SU-DHL-6 (cell line): Measurements from ENCODE around the gene KIAA1958.

ENCODE experiments used
- H2AFZ ChIP-seq: fragments of 200-600 bp; sonication (generic); 2 replicates; pipeline ENCODE4 v1.6.1; 2014; ENCODE audit warnings: low read depth, mild to moderate bottlenecking, moderate library complexity, mixed read lengths, antibody characterized with exemption, low read length; ENCODE audit not compliant: severe bottlenecking
- H3F3A ChIP-seq: fragments of 200-600 bp; shearing (Covaris generic); 2 replicates; pipeline ENCODE4 v1.6.0; 2016; ENCODE audit warnings: antibody characterized with exemption, mild to moderate bottlenecking; ENCODE audit not compliant: insufficient read depth
- H3K27ac ChIP-seq: fragments of 200-600 bp; sonication (generic); 2 replicates; pipeline ENCODE4 v1.5.1; 2016; ENCODE audit warnings: low read depth, mild to moderate bottlenecking, low read length, moderate library complexity, mixed read lengths
- H3K27me3 ChIP-seq: fragments of 200-600 bp; sonication (generic), shearing (Covaris generic); 2 replicates; pipeline ENCODE4 v1.6.0; 2014; ENCODE audit warnings: mild to moderate bottlenecking, low read length
- H3K36me3 ChIP-seq: fragments of 200-600 bp; sonication (generic); 2 replicates; pipeline ENCODE4 v1.6.1; 2014; ENCODE audit warnings: mild to moderate bottlenecking, low read length, mixed read lengths
- H3K4me2 ChIP-seq: fragments of 300-600, 200-600 bp; shearing (Covaris generic), sonication (generic); 2 replicates; pipeline ENCODE4 v1.6.0; 2014; ENCODE audit warnings: low read length, low read depth, mild to moderate bottlenecking; ENCODE audit not compliant: poor library complexity, severe bottlenecking
- H3K4me3 ChIP-seq: fragments of 200-600 bp; sonication (generic); 2 replicates; pipeline ENCODE4 v1.5.1; 2014; ENCODE audit warnings: antibody characterized with exemption, low read length, mild to moderate bottlenecking, mixed read lengths; ENCODE audit not compliant: insufficient read depth, poor library complexity, severe bottlenecking
- H3K79me2 ChIP-seq: fragments of 200-600 bp; sonication (generic); 2 replicates; pipeline ENCODE4 v1.6.1; 2014; ENCODE audit warnings: mild to moderate bottlenecking, low read length, moderate library complexity; ENCODE audit not compliant: insufficient read depth
- H3K9ac ChIP-seq: fragments of 200-600 bp; sonication (generic); 2 replicates; pipeline ENCODE4 v1.7.0; 2014; ENCODE audit warnings: mild to moderate bottlenecking, low read length
- H3K9me2 ChIP-seq: fragments of 200-600 bp; sonication (generic); replicated peaks from 2 replicates; pipeline ENCODE4 v1.6.1; 2014; ENCODE audit warnings: low read length; ENCODE audit not compliant: insufficient read depth
- H3K9me3 ChIP-seq: fragments of 200-600 bp; sonication (generic); 2 replicates; pipeline ENCODE4 v1.6.1; 2014; ENCODE audit warnings: low read length, mixed read lengths; ENCODE audit not compliant: insufficient read depth
- H4K20me1 ChIP-seq: fragments of 200-600 bp; sonication (generic); 2 replicates; pipeline ENCODE4 v1.6.1; 2014; ENCODE audit warnings: low read depth, mild to moderate bottlenecking, antibody characterized with exemption, low read length, moderate library complexity, mixed read lengths
- EZH2phosphoT487 ChIP-seq: fragments of 200-600 bp; sonication (generic), shearing (Covaris generic); conservative IDR thresholded peaks from 2 replicates; pipeline ENCODE4 v1.6.1; 2018; ENCODE audit warnings: mild to moderate bottlenecking, antibody characterized with exemption, low read length, moderate library complexity, mixed read lengths
- TF ChIP-seq, protein P1 (sequence below): fragments of 200-600 bp; sonication (generic); IDR thresholded peaks from one replicate; pipeline ENCODE4 v1.5.1; 2017; ENCODE audit warnings: antibody characterized with exemption, mild to moderate bottlenecking, low read length, moderate library complexity; ENCODE audit not compliant: insufficient read depth, poor library complexity, severe bottlenecking

KIAA1958 gene, protein sequence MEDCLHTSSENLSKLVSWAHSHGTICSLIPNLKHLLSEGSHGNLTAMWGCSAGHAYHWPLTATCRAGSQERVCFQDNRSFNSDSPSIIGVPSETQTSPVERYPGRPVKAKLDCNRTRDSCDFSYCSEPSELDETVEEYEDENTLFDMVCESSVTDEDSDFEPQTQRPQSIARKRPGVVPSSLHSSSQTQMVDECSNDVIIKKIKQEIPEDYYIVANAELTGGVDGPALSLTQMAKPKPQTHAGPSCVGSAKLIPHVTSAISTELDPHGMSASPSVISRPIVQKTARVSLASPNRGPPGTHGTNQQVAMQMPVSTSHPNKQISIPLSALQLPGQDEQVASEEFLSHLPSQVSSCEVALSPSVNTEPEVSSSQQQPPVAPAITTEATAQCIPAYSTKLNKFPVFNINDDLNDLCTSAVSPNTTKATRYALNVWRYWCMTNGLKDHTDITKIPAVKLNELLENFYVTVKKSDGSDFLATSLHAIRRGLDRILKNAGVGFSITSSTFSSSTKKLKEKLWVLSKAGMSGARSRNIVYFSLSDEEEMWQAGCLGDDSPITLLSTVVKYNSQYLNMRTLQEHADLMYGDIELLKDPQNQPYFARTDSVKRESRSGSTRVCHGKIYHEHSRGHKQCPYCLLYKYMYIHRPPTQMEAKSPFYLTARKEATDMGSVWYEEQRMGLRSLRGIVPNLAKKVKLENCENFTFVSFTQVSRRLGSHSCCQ

DNA sequence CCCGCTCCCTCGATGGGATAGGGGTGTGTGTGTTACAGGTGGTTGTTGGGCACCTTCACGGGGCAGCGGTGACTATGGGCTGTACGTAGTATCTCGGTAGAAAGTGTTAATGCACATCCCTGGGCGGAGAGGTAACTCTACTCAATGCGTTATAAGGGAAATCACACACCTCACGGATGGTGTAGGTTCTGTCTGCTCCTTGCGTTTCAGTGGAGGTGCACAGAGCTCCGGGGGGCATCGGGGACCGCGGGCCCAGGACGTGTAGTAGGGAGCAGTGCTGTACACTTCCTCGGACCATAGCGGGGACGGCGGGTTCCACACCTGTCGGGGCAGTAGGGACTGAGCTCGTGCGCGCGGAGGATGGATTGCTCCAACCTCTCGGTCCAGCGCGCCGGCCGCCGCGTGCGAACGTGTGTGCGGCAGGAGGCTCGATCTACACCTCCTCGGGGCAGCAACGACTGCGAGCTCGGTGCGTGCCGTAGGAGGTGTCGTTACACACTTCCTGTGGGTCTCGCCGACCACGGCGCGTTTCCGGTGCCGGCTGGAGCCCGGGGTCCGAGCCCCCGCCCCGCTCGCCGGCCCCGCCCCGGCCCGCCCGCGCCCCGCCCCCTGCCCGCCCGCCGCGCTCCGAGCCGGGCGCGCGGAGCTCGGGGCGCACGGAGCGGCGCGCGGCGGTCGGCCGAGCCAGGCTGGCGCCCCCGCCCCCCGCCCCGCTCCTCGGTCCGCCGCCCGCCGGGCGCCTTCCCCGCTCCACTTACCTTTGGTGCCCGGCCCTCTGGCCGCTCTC, at the start of gene KIAA1958:
KIAA1958 (plus strand) TSS at position 607 of the 787 bp plus-strand sequence. CDS start 87,254 bp downstream, outside the sequence.
- Histone ChIP-seq H3K79me2 (peaks cover 43% of the 10 kb centered on the region), H3K27ac (peak within 1 kb of the TSS; percentile 67), H2AFZ (peak within 1 kb of the TSS; percentile 96)

DNA sequence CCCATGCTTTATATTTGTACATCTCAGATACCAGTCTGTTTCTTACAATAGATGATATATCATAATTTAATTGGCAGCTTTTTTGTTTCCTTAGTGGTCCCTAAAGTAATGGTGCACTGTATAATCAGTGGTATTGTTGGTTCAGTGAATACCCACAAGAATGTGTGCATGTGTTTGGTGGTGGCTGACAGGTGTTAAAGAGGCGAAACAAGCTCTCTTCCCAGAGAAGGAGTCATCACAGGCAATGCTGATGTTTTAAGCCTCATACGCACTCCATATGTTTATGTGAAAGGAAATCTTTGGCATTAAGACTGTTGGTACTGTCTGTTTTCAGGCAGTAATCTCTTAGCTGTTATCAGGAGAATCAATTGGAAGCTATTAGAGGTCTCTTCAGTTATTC, 49.2 kb upstream of the KIAA1958 start:
- Histone ChIP-seq H3K9me3 (no peaks in the 10 kb centered on the region), H2AFZ (no peak overlapping the region), H3K9me2 (no peaks in the 10 kb centered on the region), H3F3A (no peaks in the 10 kb centered on the region), H3K36me3 (no peaks in the 10 kb centered on the region), H3K9ac (no peak overlapping the region), H3K79me2 (no peaks in the 10 kb centered on the region), H3K27ac (no peak overlapping the region), H3K4me2 (no peak overlapping the region), H4K20me1 (no peaks in the 10 kb centered on the region), H3K27me3 (no peaks in the 10 kb centered on the region), H3K4me3 (no peak overlapping the region)
- TF ChIP-seq, protein P1, sequence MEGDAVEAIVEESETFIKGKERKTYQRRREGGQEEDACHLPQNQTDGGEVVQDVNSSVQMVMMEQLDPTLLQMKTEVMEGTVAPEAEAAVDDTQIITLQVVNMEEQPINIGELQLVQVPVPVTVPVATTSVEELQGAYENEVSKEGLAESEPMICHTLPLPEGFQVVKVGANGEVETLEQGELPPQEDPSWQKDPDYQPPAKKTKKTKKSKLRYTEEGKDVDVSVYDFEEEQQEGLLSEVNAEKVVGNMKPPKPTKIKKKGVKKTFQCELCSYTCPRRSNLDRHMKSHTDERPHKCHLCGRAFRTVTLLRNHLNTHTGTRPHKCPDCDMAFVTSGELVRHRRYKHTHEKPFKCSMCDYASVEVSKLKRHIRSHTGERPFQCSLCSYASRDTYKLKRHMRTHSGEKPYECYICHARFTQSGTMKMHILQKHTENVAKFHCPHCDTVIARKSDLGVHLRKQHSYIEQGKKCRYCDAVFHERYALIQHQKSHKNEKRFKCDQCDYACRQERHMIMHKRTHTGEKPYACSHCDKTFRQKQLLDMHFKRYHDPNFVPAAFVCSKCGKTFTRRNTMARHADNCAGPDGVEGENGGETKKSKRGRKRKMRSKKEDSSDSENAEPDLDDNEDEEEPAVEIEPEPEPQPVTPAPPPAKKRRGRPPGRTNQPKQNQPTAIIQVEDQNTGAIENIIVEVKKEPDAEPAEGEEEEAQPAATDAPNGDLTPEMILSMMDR, result no peak
- TF ChIP-seq EZH2phosphoT487, result no peak

More for the DNA sequence above, at the start of gene KIAA1958:
- Histone ChIP-seq H3K4me3 (peak within 1 kb of the TSS; percentile 97), H3K27me3 (no peaks in the 10 kb centered on the region), H3F3A (no peaks in the 10 kb centered on the region), H3K9me2 (no peaks in the 10 kb centered on the region), H3K9ac (peak within 1 kb of the TSS; percentile 88), H4K20me1 (no peaks in the 10 kb centered on the region), H3K9me3 (no peaks in the 10 kb centered on the region), H3K36me3 (no peaks in the 10 kb centered on the region), H3K4me2 (peak within 1 kb of the TSS; percentile 82)
- TF ChIP-seq, protein P1, result no peak
- TF ChIP-seq EZH2phosphoT487, result no peak

DNA sequence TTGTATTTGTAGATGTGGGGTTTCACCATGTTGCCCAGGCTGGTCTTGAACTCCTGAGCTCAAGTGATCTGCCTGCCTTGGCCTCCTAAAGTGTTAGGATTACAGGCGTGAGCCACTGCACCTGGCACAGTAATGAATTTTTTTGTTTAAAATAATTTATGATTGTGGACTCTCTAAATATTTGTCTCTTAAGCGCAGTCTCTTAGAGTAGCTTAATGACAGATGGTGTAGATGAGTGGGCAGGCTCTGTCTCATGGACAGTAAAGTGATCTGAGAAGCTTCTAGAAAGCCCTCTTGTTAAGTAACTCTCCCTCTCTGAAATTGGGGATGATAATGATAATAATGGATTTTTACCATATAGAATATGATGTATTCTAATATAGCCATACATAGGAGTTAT, 47.5 kb upstream of the KIAA1958 start:
- TF ChIP-seq, protein P1, result no peak
- TF ChIP-seq EZH2phosphoT487, result no peak
- H3K9ac ChIP-seq, result no peak overlapping the region
- no peaks in the 10 kb centered on the region for H3K9me3 ChIP-seq
- no peak overlapping the region for H3K4me2 ChIP-seq
- no peaks in the 10 kb centered on the region for H3K79me2 ChIP-seq
- H4K20me1 ChIP-seq, result no peaks in the 10 kb centered on the region
- no peaks in the 10 kb centered on the region for H3K27me3 ChIP-seq
- no peaks in the 10 kb centered on the region for H3F3A ChIP-seq
- H3K36me3 ChIP-seq, result no peaks in the 10 kb centered on the region
- H3K9me2 ChIP-seq, result no peaks in the 10 kb centered on the region
- H3K4me3 ChIP-seq, result no peak overlapping the region
- no peak overlapping the region for H2AFZ ChIP-seq
- H3K27ac ChIP-seq, result no peak overlapping the region
